Astrocyte (in vitro differentiated cells and primary cell): ENCODE measurements around the gene SHISAL1. TPM values are rescaled to one million over a fixed set of nuclear protein-coding genes. Genes with fewer than 3 reads are reported as not detected.

ENCODE experiments used
- DNase-seq: peaks from one replicate; pipeline ENCODE4 v3.0.0-alpha.2; 2010; ENCODE audit warnings: low read depth
- FAIRE-seq: peaks from 2 replicates; lab custom pipeline; 2011; peaks lifted over from hg19 to GRCh38; lab: Jason Lieb, UNC
- H2AFZ ChIP-seq: 2 replicates; pipeline ENCODE4 v1.6.0; 2012; ENCODE audit warnings: low read depth, low read length, inconsistent platforms
- H3K27ac ChIP-seq: 2 replicates; pipeline ENCODE4 v1.5.1; 2011; ENCODE audit warnings: low read depth, low read length, inconsistent platforms
- H3K27me3 ChIP-seq: 2 replicates; pipeline ENCODE4 v1.6.0; 2011; ENCODE audit warnings: low read length, inconsistent platforms; ENCODE audit not compliant: insufficient read depth
- H3K36me3 ChIP-seq: 2 replicates; pipeline ENCODE4 v1.5.1; 2011; ENCODE audit warnings: low read length, inconsistent platforms; ENCODE audit not compliant: insufficient read depth
- H3K4me1 ChIP-seq: 2 replicates; pipeline ENCODE4 v1.5.1; 2011; ENCODE audit warnings: low read length, inconsistent platforms; ENCODE audit not compliant: insufficient read depth
- H3K4me2 ChIP-seq: 2 replicates; pipeline ENCODE4 v1.6.0; 2012; ENCODE audit warnings: low read length, inconsistent platforms
- H3K4me3 ChIP-seq: 2 replicates; pipeline ENCODE4 v1.5.1; 2011; ENCODE audit warnings: low read depth, mild to moderate bottlenecking, low read length, inconsistent platforms; ENCODE audit not compliant: insufficient read depth
- H3K79me2 ChIP-seq: 2 replicates; pipeline ENCODE4 v1.6.0; 2012; ENCODE audit warnings: mild to moderate bottlenecking, low read length, inconsistent platforms; ENCODE audit not compliant: insufficient read depth
- H3K9ac ChIP-seq: 2 replicates; pipeline ENCODE4 v1.6.0; 2012; ENCODE audit warnings: mild to moderate bottlenecking, low read length, inconsistent platforms
- H3K9me3 ChIP-seq: 2 replicates; pipeline ENCODE4 v1.5.1; 2012; ENCODE audit warnings: low read depth, mild to moderate bottlenecking, low read length, inconsistent platforms; ENCODE audit not compliant: insufficient read depth
- H4K20me1 ChIP-seq: 2 replicates; pipeline ENCODE4 v1.6.0; 2012; ENCODE audit warnings: low read length, inconsistent platforms; ENCODE audit not compliant: insufficient read depth
- H3K27ac Mint-ChIP-seq: one replicate; pipeline ENCODE4 v1.8.0; 2021; ENCODE audit warnings: mild to moderate bottlenecking, mixed read lengths; ENCODE audit not compliant: unreplicated experiment
- H3K27me3 Mint-ChIP-seq: one replicate; pipeline ENCODE4 v1.8.0; 2021; ENCODE audit warnings: low read depth, mixed read lengths; ENCODE audit not compliant: unreplicated experiment
- H3K36me3 Mint-ChIP-seq: one replicate; pipeline ENCODE4 v1.8.0; 2021; ENCODE audit warnings: low read depth, mixed read lengths; ENCODE audit not compliant: unreplicated experiment
- H3K4me1 Mint-ChIP-seq: one replicate; pipeline ENCODE4 v1.8.0; 2021; ENCODE audit warnings: low read depth, mixed read lengths; ENCODE audit not compliant: unreplicated experiment
- H3K4me3 Mint-ChIP-seq: one replicate; pipeline ENCODE4 v1.8.0; 2021; ENCODE audit warnings: mild to moderate bottlenecking, moderate library complexity, mixed read lengths; ENCODE audit not compliant: unreplicated experiment
- H3K9me3 Mint-ChIP-seq: one replicate; pipeline ENCODE4 v1.8.0; 2021; ENCODE audit warnings: mild to moderate bottlenecking, mixed read lengths; ENCODE audit not compliant: unreplicated experiment
- EZH2 ChIP-seq: IDR thresholded peaks from 2 replicates; pipeline ENCODE4 v1.6.1; 2012; ENCODE audit warnings: mild to moderate bottlenecking, low read length, inconsistent platforms; ENCODE audit not compliant: insufficient read depth
- total RNA-seq: library from RNA; stranded (reverse); gene quantifications from 2 replicates; pipeline ENCODE4 v1.2.1, GENCODE V29; 2021
- TF ChIP-seq, protein P1 (sequence below): IDR thresholded peaks from 2 replicates; pipeline ENCODE4 v1.5.1; 2011; ENCODE audit warnings: low read depth, mild to moderate bottlenecking, inconsistent platforms, low read length, moderate library complexity; ENCODE audit not compliant: insufficient read depth

The SHISAL1 gene
- total RNA-seq, 1 donor from 2014 or later = 0.36 TPM

DNA sequence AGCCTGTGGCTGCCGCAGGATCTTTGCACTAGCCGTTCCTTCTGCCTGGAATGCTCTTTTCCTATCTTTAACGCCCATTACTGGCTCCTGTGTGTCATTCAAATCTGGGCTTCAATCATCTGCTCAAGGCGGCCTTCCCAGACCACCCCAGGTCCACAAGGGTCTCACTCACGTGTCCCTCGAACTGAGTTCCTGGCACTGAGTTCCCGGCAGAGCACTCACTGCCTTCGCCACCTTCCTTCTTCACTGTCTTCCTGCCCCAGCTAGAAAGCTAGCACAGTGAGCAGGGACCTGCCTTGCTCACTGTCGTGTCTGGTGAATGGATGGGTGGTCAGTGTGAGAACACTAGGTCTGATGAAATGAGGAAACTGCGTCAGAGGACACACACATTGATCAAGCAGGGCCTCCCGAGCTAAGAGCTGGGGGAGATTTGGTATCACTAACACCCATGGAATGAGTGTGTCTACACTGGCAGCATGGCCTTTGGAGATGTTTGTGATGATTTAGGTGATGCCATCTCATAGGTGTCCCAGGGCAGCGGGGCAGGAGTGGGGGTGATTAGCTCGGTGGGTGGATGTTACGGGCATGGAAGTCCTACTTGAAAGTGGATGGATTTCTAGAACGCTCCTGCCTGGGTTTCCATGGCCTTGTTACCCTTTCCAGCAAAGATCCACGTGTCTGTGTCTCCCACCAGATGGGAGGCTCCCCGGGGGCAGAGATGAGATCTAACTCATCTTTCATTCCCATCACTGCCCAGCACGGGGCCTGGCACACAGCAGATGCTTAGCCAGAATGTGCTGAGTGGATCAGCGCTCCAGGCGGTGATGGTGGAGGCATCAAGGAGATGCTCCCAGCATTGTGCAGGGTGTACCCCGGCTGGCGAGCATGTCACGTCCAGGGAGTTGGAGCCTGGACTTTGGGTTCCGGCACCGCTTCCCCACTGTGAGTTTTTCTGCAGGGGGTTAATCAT is 64.5 kb downstream of the SHISAL1 start:
- peaks cover 3% of the 10 kb centered on the region for H3K9me3 ChIP-seq
- H4K20me1 ChIP-seq = no peaks in the 10 kb centered on the region
- H2AFZ ChIP-seq = no peak overlapping the region
- H3K4me3 ChIP-seq = no peak overlapping the region
- H3K27me3 ChIP-seq = no peaks in the 10 kb centered on the region
- Mint-ChIP-seq H3K36me3 (peaks cover 2% of the 10 kb centered on the region), H3K4me3 (no peak overlapping the region), H3K9me3 (peaks cover 16% of the 10 kb centered on the region), H3K27me3 (peaks cover 34% of the 10 kb centered on the region), H3K27ac (no peak overlapping the region), H3K4me1 (no peaks in the 10 kb centered on the region)
- DNase-seq = no peak
- no peak overlapping the region for H3K4me2 ChIP-seq
- TF ChIP-seq EZH2 = no peak
- TF ChIP-seq, protein P1, sequence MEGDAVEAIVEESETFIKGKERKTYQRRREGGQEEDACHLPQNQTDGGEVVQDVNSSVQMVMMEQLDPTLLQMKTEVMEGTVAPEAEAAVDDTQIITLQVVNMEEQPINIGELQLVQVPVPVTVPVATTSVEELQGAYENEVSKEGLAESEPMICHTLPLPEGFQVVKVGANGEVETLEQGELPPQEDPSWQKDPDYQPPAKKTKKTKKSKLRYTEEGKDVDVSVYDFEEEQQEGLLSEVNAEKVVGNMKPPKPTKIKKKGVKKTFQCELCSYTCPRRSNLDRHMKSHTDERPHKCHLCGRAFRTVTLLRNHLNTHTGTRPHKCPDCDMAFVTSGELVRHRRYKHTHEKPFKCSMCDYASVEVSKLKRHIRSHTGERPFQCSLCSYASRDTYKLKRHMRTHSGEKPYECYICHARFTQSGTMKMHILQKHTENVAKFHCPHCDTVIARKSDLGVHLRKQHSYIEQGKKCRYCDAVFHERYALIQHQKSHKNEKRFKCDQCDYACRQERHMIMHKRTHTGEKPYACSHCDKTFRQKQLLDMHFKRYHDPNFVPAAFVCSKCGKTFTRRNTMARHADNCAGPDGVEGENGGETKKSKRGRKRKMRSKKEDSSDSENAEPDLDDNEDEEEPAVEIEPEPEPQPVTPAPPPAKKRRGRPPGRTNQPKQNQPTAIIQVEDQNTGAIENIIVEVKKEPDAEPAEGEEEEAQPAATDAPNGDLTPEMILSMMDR = no peak
- no peaks in the 10 kb centered on the region for H3K79me2 ChIP-seq
- no peak for FAIRE-seq
- no peaks in the 10 kb centered on the region for H3K4me1 ChIP-seq
- no peak overlapping the region for H3K27ac ChIP-seq
- no peak overlapping the region for H3K9ac ChIP-seq
- no peaks in the 10 kb centered on the region for H3K36me3 ChIP-seq

DNA sequence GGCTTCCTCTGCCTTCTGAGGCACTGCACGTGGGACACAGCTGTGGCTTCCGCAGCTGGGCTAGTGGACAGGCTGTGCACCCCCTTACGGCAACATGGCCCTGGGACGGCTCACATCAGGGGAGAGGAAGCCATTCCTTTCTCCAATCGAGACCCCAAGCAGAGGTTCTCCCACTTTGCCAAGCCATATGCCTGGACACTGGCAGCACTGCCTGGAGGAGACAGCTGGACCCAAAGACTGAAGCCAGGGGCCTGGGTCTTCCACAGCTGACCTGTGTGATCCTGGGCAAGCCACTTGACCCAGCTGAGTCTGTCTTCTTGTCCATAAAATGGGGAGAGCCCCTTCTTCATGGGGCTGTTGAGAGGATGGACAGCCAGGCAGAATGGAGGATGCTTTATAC is 65.4 kb downstream of the SHISAL1 start:
- Mint-ChIP-seq H3K4me1 (no peaks in the 10 kb centered on the region), H3K4me3 (no peak overlapping the region), H3K36me3 (peaks cover 2% of the 10 kb centered on the region), H3K27ac (no peak overlapping the region), H3K9me3 (peaks cover 16% of the 10 kb centered on the region), H3K27me3 (peaks cover 34% of the 10 kb centered on the region)
- Histone ChIP-seq H3K79me2 (no peaks in the 10 kb centered on the region), H3K27me3 (no peaks in the 10 kb centered on the region), H3K27ac (no peak overlapping the region), H3K4me3 (no peak overlapping the region), H2AFZ (no peak overlapping the region), H3K36me3 (no peaks in the 10 kb centered on the region), H3K4me2 (no peak overlapping the region), H4K20me1 (no peaks in the 10 kb centered on the region), H3K9ac (no peak overlapping the region), H3K4me1 (no peaks in the 10 kb centered on the region), H3K9me3 (peaks cover 3% of the 10 kb centered on the region)
- TF ChIP-seq, protein P1 = no peak
- no peak for TF ChIP-seq EZH2
- FAIRE-seq = no peak
- DNase-seq = no peak
